Activated CD4-positive, alpha-beta T cell treated with anti-CD3 and anti-CD28 coated beads for 24 hours (primary cell): ENCODE measurements around the gene RAD54L.
"Not testable (repeated sequence)": the region's sequence is repeated elsewhere in the genome, so short reads cannot be mapped to it uniquely, and the experiment has no call there.

ENCODE experiments used
- DNase-seq, 2 donors: peaks; one replicate each; pipeline ENCODE4 v3.0.0-alpha.2; 2020; ENCODE audit warnings: low read depth in 2 of 2

The RAD54L gene

GRCh38 chr1:46247436-46248121 lies at the start of gene RAD54L:
TSS of gene RAD54L (plus strand) at chr1:46247763. CDS start at chr1:46248406, 643 bp downstream.
- DNase-seq: peak; percentile 95 to 97

DNA sequence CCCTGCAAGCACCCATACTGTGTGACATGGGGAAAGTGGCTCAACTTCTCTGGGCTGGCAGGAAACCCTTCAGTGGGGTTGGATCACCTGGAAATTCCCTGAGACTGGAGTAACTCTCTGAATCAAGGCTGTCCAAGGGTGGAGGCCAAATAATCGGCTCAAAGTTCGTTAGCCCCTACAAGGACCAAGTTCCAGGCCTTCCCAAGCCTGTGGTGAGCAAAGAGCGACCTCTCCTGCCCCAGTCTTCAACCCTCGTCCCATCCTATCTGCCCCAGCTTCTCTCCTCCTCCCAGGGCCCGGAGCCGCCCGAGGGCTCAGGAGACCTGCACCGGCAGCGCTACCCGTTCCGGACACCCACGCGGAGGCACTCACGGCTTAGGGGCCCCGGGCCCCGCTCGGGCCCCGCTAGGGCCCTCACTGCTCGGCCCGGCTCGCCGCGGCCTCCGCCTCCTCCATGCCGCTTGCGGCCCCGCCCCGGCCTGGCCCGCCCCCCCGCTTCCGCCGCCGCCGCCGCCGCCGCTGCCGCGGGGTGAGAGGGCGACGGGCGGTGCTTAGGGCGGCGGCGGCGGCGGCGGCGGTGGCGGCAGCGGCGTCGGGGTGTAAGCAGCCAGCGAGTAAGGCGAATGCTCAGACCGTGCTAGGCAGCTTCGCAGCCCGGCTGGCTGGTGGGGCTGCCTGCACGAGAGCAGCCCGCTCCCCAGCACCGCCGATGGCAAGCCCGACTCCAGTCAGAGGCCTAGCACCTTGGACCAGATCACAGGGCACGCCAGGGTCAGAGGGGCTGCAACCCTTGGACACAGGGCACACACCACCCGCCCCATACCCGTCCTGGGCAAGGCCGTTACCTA lies 49.4 kb upstream of the RAD54L start, which contains the start of gene POMGNT1:
Gene POMGNT1, minus strand, starts transcription at position 471 of the 848 bp plus-strand sequence. CDS start 613 bp downstream, outside the sequence.
- peak; percentile 58 to 61 for DNase-seq

- DNase-seq: no peak
Observed at GRCh38 chr1:46199233-46199749, 48.3 kb upstream of the RAD54L start.

- no peak for DNase-seq
Observed at GRCh38 chr1:46203738-46204405, 43.7 kb upstream of the RAD54L start.

DNA sequence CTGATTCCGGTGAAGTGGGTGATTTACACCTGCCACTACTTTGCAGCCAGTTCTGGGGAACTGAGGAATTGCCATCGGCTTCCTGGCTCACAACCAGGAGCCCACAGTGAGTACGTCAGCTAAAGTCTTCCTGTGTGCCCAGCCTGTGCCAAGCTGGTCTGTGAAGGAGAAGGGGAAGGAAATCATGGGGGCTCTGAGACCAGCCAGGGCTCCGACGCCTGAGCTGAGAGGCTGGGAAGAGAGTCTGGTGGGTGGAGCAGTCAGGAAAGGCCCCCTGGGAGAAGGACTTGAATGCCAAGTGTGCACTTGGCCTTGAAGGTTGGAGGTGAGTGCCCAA lies 43.2 kb upstream of the RAD54L start:
- no peak for DNase-seq

DNA sequence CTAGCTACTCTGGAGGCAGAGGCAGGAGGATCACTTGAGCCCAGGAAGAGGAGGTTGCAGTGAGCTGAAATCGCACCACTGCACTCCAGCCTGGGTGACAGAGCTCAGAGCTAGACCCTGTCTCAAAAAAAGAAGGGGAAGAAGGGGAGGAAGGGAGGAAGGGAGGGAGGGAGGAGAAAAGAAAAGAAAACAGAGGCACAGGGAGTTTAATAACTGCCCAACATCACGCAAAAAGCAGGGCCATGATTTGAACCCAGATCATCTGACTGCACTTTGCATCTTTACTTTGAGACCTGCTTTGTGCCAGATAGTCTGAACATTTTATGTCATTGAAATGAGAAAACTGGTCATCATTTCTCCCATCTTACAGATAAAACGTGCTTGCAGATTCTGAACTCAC lies 42.4 kb upstream of the RAD54L start:
- no peak for DNase-seq

- no peak for DNase-seq
Observed at GRCh38 chr1:46205791-46206190, 41.8 kb upstream of the RAD54L start.

DNA sequence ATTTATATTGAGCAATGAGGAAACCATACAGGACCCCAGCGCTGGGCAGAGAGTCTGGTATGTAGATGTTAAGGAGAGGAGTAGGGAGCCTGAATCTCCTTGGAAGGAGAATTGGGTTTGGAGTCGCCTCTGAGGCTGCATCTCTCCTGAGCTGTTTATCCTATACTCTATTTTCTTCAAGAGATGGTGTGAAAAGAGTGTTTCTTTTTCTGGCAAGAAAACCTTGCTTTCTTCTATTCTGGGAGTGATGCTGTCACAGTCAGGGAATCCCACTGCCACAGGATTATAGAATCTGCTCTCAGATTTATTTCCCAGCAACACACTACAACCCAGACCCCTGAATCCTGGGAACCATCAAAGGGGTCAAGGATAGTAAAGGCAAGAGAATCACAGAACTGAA lies 41.2 kb upstream of the RAD54L start:
- DNase-seq: no peak

GRCh38 chr1:46210561-46210960 lies 37.0 kb upstream of the RAD54L start:
- no peak for DNase-seq

DNA sequence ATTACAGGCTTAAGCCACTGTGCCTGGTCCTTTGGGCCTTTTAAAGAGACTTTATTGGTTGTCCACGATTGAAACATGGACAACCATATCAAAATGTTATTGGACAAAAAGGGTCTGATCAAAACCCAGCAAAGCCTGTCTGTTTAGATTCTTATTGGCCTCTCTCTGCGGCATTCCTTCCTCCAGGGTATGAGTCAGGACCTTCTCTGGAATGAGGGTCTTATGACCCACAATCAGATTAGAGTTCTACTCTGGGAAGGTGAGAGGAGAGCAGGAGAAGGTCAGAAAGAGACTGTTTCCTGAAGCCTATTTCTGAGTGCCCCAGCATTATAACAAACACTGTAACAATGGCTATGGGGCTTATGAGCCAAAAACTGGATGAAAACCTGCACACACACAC lies 36.5 kb upstream of the RAD54L start:
- no peak for DNase-seq

- DNase-seq: no peak
Observed at GRCh38 chr1:46215504-46215903, 32.1 kb upstream of the RAD54L start.

- DNase-seq: no peak
Observed at GRCh38 chr1:46218443-46218842, 29.1 kb upstream of the RAD54L start.

DNA sequence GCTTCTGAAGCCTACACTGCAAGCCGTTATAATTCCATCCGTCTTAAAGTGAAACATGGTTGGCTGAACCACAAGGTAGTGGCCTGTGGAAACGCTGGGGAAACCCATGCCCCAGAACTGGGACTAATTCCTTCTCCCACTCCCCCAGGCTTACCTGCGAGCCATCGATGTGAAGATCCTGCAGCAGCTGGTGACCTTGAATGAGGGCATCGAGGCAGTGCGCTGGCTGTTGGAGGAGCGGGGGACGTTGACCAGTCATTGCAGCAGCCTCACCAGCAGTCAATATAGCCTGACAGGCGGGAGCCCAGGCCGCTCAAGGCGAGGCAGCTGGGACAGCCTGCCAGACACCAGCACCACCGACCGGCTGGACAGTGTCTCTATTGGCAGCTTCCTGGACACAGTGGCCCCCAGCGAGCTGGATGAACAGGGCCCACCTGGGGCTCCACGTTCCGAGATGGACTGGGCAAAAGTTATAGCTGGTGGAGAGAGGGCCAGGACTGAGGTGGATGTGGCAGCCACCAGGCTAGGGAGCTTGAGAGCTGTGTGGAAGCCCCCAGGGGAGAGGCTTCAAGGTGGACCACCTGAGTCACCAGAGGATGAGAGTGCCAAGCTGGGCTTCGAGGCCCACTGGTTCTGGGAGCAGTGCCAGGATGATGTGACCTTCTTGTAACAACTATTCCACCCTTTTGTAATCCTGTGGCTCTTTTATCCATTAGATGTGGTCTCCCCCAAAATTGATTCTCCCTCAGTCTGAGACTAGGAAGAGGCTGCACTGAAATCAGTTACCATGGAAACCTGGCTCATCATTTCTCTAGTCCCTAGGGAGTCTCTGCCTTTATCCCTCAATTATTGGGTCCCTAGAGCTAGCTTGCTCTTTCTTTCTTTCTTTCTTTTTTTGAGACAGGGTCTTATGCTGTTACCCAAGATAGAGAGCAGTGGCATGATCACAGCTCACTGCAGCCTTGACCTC lies 27.7 kb upstream of the RAD54L start:
- no peak for DNase-seq

GRCh38 chr1:46220808-46221207 lies 26.8 kb upstream of the RAD54L start:
- DNase-seq: no peak

DNA sequence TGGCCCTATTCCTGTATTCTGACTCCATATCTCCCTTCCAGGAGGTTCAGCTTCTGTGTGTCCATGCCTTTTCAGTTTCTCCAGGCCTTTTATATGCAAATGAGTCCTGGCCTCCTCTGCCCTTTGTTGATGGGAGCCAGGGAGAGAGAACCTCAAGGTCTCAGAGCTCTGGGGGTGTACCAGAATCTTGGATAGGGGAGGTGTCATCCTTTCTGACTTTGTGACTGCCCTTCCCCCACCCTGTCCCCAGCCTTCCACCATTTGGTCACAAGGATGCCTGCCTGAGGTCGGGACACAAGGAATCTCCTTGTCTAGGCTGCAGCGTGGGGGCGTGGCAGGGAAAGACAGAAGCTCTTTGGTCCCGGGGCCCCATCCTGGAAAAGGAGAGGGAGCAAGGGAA lies 25.8 kb upstream of the RAD54L start:
- DNase-seq: no peak

- DNase-seq: not testable (repeated sequence)
Observed at GRCh38 chr1:46223055-46223454, 24.5 kb upstream of the RAD54L start.

DNA sequence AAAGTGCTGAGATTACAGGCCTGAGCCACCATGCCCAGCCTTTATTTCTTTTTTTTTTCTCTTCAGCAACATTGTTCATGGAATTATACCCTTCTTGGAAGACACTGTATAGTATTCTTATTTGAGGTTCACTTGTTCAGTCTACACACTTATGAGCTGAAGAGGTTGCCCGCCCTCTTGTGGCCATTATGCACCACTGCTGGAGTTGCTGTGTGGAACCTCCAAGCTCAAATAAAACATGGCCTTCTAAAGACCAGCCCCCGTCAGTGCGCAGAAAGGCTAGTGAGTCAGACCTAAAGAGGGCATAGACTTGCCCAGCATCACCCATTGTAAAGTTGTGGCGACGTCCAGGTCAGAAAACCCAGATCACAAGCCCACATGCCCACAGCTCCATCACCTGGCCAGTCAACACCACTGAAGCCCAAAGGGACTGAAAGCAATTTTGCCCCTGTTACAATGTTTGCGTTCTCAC lies 24.1 kb upstream of the RAD54L start:
- DNase-seq: peak; percentile 36 to 39

DNA sequence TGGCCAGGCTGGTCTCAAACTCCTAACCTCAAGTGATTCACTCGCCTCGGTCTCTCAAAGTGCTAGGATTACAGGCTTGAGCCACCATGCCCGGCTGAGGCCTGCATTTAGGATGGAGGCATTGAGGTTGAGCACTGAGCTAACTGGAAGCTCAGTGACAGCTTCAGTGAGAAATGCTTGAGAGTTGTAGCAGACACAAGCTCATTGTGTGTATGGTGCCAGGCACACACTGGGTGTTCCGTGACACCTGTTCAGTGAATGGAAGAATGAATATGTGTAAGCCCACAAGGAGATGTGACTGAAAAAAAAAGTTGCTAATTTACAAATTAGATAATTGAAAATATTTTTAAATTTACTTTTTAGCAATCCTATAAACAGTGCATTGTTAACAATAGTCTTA lies 22.6 kb upstream of the RAD54L start:
- no peak for DNase-seq

DNA sequence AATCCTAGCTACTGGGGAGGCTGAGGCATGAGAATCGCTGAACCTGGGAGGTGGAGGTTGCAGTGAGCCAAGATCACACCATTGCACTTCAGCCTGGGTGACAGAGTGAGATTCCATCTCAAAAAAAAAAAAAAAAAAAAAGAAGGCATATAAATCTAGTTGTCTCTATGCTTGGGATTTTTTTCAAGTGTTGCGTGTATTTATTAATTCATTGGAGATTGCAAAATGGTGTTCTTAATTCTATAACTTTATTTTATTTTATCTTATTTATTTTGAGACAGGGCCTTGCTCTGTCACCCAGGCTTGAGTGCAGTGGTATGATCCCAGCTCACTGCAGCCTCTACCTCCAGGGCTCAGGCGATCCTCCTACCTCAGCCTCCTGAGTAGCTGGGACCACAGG lies 16.3 kb upstream of the RAD54L start:
- DNase-seq: not testable (repeated sequence)

DNA sequence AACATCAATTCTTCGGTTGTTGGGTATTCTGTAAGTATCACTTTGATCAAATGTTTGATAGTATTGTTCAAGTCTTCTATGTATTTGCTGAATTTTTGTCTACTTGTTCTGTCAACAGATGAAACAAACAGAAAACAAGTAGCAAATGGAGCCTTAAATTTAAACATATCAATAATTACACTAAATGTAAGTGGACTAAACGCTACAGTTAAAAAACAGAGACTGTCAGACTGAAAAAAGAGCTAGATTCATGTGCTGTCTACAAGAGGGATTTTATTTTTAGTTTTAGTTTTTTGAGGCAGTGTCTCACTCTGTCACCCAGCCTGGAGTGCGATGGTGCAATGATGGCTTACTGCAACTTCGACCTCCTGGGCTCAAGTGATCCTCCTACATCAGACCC lies 10.7 kb upstream of the RAD54L start:
- no peak for DNase-seq

GRCh38 chr1:46238865-46239264 lies 8.7 kb upstream of the RAD54L start:
- not testable (repeated sequence) for DNase-seq
